Adipose tissue (tissue), 3 donors: Measurements from ENCODE around the gene ATP13A2. TPM values are rescaled to one million over a fixed set of nuclear protein-coding genes. Genes with fewer than 3 reads are reported as not detected.
"Not testable (repeated sequence)": the region's sequence is repeated elsewhere in the genome, so short reads cannot be mapped to it uniquely, and the experiment has no call there.

Experiments
- H3K27ac ChIP-seq: one replicate; pipeline ENCODE4 v1.5.1; 2013; ENCODE audit warnings: low read depth, low read length
- WGBS, 3 donors: extraction: QIAGEN DNeasy Blood & Tissue Kit; methylation state at CpG; one replicate each; pipeline ENCODE4 v1.1.7; 2013; 5-methylcytosine and 5-hydroxymethylcytosine counted together
- polyA plus RNA-seq, 3 donors: library from polyadenylated mRNA; stranded (reverse); fragments of 200-250 nt; gene quantifications; one replicate each; pipeline ENCODE4 v1.2.3, GENCODE V29; 2013
- donor health status: healthy with polysubstance abuse.
- donor health status: Bipolar disorder and iron deficiency.
- donor health status: healthy.

Gene ATP13A2
- polyA plus RNA-seq, 3 donors, result 14.2 to 36.9 (median 26.8) TPM

DNA sequence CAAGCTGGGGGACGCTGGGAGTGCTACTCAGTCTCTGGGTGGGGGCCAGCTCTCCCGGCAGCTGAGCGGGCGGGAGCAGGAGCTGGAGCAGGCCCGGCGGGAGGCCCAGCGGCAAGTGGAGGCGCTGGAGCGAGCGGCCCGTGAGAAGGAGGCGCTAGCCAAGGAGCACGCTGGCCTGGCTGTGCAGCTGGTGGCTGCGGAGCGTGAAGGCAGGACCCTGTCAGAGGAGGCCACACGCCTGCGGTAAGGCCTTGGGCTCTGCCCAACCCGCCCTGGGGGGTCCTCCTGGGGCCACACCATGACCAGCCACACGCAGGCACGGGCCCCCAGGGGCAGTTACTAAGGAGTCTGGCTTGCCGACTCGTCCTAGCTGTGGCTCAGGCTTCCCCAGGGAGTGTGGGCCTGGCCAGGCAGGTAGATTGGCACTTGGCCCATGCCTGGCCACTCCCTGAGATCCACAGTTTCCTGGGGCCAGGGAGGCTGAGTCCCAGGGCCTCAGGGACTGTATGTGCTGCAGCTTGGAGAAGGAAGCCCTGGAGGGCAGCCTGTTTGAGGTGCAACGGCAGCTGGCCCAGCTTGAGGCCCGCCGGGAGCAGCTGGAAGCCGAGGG is 63.3 kb downstream of the ATP13A2 start:
- 56 to 89% (median 85%) methylated on average over 26 of the region's 26 CpGs for WGBS, 3 donors
- H3K27ac ChIP-seq, result not testable (repeated sequence)

DNA sequence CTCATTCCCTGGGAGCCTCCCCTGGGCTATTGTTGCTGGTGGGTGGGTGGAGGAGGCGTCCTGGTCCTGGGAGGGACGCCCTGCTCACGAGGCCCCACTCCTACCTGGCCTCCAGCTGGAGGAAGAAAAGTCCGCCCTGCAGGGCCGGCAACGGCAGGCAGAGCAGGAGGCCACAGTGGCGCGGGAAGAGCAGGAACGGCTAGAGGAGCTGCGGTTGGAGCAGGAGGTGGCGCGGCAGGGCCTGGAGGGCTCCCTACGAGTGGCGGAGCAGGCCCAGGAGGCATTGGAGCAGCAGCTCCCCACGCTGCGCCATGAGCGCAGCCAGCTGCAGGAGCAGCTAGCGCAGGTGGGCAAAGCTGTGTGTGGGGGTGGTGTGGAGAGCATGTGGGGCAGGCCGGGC is 65.1 kb downstream of the ATP13A2 start:
- 91 to 94% (median 94%) methylated on average over 17 to 19 of the region's 19 CpGs for WGBS, 3 donors
- no peak overlapping the region for H3K27ac ChIP-seq

DNA sequence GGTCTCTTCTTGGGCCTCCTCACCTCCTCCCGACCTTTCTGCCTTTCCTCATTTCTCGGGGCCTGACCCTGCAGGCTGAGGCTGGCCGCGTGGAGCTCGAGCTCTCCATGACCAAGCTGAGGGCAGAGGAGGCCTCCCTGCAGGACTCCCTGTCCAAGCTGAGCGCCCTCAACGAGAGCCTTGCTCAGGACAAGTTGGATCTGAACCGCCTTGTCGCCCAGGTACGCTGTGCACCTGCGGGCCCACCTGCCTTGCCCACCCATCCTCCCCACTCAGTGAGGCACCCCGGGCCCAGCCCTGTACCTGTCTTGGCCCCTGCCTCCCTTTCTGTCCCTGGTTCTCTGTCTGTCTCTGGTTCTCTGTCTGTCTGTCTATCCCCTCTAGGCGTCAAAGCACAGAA is 65.5 kb downstream of the ATP13A2 start:
- not testable (repeated sequence) for H3K27ac ChIP-seq
- WGBS, 3 donors, result 83 to 91% (median 87%) methylated on average over 8 to 13 of the region's 13 CpGs

DNA sequence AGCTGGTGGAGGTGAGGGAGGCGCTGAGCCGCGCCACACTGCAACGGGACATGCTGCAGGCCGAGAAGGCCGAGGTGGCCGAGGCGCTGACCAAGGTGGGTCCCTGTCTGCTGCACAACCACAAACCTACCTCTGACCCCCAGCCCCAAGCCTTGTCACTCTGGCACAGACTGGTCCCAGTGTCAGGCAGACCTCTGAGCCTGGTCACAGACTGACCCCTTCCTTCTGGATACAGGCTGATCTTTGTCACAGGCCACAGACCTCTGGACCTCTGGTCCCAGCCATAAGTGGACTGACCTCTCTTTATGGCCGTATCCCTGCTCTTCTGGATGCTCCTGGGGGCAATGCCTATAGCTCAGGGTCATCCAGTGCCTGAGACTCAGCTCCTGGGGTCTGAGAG is 66.2 kb downstream of the ATP13A2 start:
- 89 to 94% (median 90%) methylated on average over 1 to 9 of the region's 9 CpGs for WGBS, 3 donors
- not testable (repeated sequence) for H3K27ac ChIP-seq

DNA sequence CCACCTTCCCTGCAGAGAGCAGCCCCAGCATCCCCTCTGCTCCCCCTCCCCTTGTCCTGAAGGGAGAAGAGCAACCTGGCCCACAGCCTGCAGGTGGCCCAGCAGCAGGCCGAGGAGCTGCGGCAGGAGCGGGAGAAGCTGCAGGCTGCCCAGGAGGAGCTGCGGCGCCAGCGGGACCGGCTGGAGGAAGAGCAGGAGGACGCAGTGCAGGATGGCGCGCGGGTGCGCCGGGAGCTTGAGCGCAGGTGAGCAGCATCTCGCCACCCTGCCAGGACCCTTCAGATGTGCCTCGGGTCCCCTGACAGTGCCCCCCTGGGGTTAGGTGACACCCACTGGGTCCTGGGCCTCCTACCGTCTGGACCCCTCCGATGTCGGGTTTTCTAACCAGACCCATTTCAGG is 67.7 kb downstream of the ATP13A2 start:
- H3K27ac ChIP-seq, result no peak overlapping the region
- WGBS, 3 donors, result 89 to 96% (median 95%) methylated on average over 19 of the region's 19 CpGs

DNA sequence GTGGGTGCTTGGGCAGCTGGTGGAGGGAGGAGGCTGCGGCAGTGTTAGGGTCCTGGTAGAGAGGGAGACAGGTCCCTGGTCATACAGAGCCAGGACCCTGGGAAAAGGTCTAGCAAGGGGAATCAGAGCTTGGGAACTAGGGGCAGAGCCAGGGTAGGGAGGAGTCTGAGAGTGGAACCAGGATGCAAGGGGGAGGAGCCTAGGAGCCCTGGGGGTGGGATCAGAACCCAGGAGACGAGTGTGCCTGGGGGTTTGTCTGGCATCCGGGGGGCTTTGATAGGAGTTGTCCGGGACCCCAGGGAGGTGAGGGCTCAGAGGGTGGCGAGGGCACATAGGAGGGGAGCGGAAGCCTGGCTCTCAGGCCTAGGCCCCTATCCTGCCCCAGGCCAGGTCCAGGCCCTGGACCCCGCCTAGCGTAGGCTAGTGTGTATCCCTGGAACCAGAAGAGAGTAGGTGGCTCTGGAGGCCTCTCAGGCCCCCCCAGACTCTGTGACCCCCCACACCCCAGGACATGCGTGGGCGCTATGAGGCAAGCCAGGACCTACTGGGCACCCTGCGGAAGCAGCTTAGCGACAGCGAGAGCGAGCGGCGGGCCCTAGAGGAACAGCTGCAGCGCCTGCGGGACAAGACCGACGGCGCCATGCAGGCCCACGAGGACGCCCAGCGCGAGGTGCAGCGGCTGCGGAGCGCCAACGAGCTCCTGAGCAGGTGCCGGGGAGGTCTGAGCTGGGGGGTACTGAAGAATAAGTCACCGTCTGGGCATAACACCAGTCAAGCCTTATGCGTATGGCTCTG is 72.1 kb downstream of the ATP13A2 start:
- H3K27ac ChIP-seq, result not testable (repeated sequence)
- WGBS, 3 donors, result 94 to 96% (median 95%) methylated on average over 32 of the region's 32 CpGs

DNA sequence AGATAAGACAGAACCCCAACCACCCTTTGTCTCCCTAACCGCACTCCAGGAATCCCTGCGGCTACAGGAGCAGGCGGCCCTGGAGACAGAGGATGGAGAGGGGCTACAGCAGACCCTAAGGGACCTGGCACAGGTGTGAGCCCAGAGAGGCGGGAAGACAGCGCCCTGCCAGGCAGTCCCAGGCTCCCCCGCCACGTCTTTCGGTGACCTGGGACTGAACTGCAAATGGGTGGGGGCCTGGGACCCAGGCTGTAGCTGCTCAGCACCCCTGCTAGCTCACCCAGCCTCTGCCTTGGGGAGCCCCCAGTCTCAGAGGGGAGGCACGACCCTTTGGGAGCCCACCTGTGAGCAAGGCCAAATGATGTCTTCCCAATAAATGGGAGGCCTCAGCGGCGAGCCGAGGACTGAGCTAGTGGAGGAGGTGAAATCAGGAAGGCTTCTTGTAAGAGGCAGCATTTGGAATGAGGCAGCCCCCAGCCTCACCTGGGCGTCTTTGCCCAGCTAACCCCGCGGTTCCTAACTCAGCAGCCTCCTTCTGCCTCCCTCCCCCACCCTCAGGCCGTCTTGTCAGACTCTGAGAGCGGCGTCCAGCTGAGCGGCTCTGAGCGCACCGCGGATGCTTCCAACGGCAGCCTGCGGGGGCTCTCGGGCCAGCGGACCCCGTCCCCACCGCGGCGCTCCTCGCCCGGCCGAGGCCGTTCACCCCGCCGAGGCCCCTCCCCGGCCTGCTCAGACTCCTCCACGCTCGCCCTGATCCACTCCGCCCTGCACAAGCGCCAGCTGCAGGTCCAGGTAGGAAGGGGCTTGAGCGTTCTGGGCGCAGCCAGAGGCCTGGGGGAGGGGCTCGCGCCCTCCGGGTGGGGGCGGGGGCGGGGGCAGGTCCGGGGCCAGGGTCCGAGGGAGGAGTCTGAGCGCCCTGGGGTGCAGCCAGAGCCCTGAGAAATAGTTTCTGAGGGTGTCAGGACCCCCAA is 73.1 kb downstream of the ATP13A2 start:
- 68 to 80% (median 79%) methylated on average over 46 to 51 of the region's 51 CpGs for WGBS, 3 donors
- H3K27ac ChIP-seq, result no peak overlapping the region

DNA sequence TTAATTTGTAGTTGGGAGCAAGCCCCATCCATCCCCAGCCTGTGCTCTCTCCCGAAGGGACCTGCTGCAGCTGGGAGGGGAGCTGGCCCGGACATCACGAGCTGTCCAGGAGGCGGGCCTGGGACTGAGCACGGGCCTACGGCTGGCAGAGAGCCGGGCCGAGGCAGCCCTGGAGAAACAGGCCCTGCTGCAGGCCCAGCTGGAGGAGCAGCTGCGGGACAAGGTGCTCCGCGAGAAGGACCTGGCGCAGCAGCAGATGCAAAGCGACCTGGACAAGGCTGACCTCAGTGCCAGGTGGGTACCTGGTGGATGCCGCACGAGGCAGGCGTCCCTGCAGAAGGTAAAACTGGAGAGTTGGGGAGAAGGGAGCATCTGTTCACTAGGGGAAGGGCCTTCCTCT is 75.1 kb downstream of the ATP13A2 start:
- WGBS, 3 donors, result 77 to 92% (median 86%) methylated on average over 16 of the region's 16 CpGs
- H3K27ac ChIP-seq, result not testable (repeated sequence)

Other genes starting within 250 kb of the ATP13A2 start
- gene RNU1-2, start 115.9 kb downstream of the ATP13A2 start, polyA plus RNA-seq, result not detected
- 10 to 100 TPM; 19.5 to 42.2 (median 19.8) TPM for gene CROCC, start 90.0 kb downstream of the ATP13A2 start, polyA plus RNA-seq
- gene MFAP2, start 31.3 kb downstream of the ATP13A2 start, polyA plus RNA-seq, result 10 to 100 TPM; 10.2 to 28.1 (median 25.5) TPM
- 100 to 1,000 TPM in 2 of 3 donors, 10 to 100 TPM in 1; 79.6 to 164 (median 122) TPM for gene SDHB, start 42.1 kb upstream of the ATP13A2 start, polyA plus RNA-seq
- gene PADI2, start 107.5 kb upstream of the ATP13A2 start, polyA plus RNA-seq, result 1 to 10 TPM; 1.2 to 4.3 (median 4.2) TPM
- under 1 TPM in 2 of 3 donors, not detected in 1; 0.03 to 0.21 TPM for gene PADI1, start 193.2 kb upstream of the ATP13A2 start, polyA plus RNA-seq
- gene PADI3, start 237.2 kb upstream of the ATP13A2 start, polyA plus RNA-seq, result not detected